Skin epidermis (tissue), 12 donors: Measurements from ENCODE around the gene ZNF865.

ENCODE experiments used
- H3K27ac ChIP-seq, 21 experiments: fragments of 200-600 bp; sonication (generic) in 11 of 21; one replicate each; pipeline ENCODE4 v1.5.0; 2020; ENCODE audit warnings: mild to moderate bottlenecking in 3 of 21, inconsistent platforms in 2 of 21, moderate library complexity in 2 of 21
- H3K4me3 ChIP-seq, 7 experiments: fragments of 200-600 bp; sonication (generic) in 2 of 7; one replicate each; pipeline ENCODE4 v1.5.0; 2020; ENCODE audit warnings: inconsistent platforms in 2 of 7, mild to moderate bottlenecking in 2 of 7, moderate library complexity in 1 of 7

ZNF865 gene

DNA sequence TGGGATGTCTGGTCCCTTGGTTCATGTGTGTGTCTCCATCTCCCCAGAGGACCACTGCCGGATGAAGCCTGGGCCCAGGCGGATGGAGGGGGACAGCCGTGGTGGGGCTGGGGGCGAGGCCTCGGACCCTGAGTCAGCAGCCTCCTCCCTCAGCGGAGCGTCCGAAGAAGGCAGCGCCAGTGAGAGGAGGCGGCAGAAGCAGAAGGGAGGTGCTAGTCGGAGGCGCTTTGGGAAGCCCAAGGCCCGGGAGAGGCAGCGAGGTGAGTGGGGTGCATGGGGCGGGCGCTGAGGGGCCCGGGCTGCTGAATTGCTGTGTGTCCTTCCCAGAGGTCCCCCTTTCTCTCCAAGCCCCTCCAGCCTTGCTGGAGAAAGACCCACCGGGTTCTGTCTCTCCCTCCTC, 45.8 kb downstream of the ZNF865 start:
- no peak overlapping the region for H3K4me3 ChIP-seq
- H3K27ac ChIP-seq: no peak overlapping the region

GRCh38 chr19:55652311-55653128, 47.1 kb downstream of the ZNF865 start:
- peak overlapping the region in 2 of 21 experiments; percentile 97 to 100 for H3K27ac ChIP-seq

DNA sequence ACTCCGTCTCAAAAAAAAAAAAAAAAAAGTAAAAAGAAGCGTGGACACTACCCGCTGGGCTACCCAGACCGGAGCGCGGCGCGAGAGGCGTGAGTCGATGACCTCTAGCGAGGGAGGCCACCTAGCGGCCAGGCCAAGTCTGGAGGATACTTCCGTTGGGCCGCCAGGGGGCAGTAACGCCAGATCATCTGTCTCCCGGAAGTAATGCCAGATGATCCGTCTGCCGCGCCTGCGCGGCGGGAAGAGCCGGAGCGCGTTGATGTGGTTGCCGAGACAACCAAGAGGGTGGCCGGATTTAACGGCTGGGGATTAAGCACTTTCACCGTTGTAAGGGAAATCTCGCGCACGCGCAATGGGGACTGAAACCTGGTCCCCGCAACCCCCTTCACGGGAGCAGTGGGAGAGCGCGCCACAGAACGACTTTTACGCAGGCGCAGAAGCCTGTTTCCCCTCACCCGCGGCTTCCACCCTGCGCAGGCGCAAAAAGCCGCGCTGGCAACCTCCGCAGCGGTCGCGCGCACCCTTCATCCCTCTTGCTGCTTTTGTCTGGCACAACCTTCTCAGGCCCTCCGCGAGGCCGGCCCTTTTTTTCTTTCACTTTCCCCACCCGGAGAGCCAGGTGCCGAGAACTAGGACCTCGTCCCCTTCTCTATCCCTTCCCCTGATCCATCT, 48.3 kb downstream of the ZNF865 start:
- Histone ChIP-seq H3K4me3 (peak overlapping the region; percentile 74 to 98 (median 93)), H3K27ac (peak overlapping the region; percentile 32 to 100 (median 99))

More at GRCh38 chr19:55652311-55653128, 47.1 kb downstream of the ZNF865 start:
- H3K4me3 ChIP-seq: peak overlapping the region in 1 of 7 experiments; percentile 93

- peak overlapping the region; percentile 74 to 98 (median 93) for H3K4me3 ChIP-seq
Measured at GRCh38 chr19:55654323-55654867, 48.9 kb downstream of the ZNF865 start.

GRCh38 chr19:55654868-55655647, 49.6 kb downstream of the ZNF865 start, which contains the start of gene U2AF2:
TSS of gene U2AF2 (plus strand) at chr19:55655035. CDS start at chr19:55655105, 70 bp downstream.
- Histone ChIP-seq H3K4me3 (peak within 1 kb of the TSS; percentile 74 to 98 (median 93)), H3K27ac (peak within 1 kb of the TSS; percentile 89 to 100 (median 99))

More at GRCh38 chr19:55654323-55654867, 48.9 kb downstream of the ZNF865 start:
- peak overlapping the region; percentile 32 to 100 (median 99) for H3K27ac ChIP-seq

DNA sequence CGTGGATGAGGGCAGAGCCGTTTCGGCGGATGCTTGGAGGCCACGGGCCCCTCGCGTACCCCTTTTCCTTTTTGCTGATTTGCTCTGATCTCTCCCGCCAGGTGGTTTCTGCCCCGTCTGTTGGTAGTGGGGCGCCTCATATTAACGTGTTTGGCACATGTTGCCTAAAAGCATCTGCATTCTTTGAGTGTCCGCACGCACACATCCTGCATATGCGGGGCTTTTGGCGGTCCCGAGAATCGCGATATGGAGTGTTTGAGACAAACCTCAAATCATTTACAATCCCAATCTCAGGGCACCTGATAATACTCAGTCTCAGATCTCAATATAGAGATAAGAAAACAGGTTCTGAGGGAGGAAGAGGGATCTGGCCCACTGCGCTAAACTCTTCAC, 50.2 kb downstream of the ZNF865 start:
- H3K27ac ChIP-seq: peak overlapping the region; percentile 89 to 100 (median 99)
- peak overlapping the region; percentile 74 to 98 (median 93) for H3K4me3 ChIP-seq

DNA sequence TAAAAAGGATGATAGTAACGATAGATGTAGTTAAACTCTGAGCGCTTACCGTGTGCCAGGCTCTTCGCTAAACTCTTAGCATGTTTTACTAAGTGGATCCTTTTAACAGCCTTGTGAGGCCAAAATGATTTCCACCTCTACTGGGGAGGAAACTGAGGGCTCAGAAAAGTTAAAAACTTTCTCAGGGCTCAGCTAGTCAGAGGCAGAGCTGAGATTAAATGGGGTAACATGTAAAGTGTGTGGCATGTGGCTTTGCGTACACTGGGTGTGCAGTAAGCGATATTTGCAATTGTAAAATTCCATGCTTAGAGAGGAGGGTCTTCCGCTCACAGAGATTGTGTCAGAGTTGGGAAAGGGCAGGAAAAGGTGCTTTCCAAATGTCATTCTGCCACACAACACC, 51.1 kb downstream of the ZNF865 start:
- Histone ChIP-seq H3K4me3 (peak overlapping the region; percentile 74 to 98 (median 93)), H3K27ac (peak overlapping the region in 9 of 21 experiments; percentile 38 to 100 (median 98))

DNA sequence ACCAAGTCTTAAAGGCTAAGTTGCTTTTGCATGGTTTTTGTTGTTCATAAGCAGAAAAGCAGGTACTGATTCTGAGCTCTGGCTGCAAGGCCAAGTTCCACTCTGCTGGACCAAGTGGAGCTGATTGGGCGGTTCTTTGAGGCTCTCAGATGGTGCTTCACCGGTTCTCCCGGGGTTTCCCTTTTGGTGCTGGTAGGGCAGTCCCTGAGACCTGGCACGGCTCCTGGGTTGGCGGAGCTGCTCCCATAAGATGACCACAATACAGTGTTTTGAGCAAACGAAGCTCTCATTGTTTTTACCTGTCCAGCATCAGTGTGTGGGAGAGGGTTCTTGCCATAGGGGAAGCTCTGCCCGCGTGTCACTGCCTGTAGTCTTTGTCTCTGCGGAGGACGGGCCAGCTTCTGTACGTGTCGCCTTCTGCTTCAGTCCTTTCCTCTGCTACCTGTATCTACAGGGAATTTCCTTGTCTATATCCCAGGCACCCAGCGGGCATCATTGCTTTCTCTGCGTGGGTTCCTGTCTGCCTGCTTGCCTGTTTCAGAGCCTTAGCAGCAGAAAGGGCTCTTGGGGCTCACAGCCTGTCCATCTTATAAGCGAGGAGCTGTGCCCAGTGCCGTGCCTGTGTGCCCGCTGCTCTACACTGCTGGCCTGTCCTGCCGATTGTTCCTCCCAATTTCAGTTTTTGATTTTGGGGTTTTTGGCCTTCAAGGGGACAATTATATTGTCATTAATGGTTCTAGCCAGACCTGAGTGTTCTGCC, 51.7 kb downstream of the ZNF865 start:
- Histone ChIP-seq H3K4me3 (peak overlapping the region in 6 of 7 experiments; percentile 8 to 98 (median 93)), H3K27ac (peak overlapping the region in 8 of 21 experiments; percentile 0 to 100 (median 71))

DNA sequence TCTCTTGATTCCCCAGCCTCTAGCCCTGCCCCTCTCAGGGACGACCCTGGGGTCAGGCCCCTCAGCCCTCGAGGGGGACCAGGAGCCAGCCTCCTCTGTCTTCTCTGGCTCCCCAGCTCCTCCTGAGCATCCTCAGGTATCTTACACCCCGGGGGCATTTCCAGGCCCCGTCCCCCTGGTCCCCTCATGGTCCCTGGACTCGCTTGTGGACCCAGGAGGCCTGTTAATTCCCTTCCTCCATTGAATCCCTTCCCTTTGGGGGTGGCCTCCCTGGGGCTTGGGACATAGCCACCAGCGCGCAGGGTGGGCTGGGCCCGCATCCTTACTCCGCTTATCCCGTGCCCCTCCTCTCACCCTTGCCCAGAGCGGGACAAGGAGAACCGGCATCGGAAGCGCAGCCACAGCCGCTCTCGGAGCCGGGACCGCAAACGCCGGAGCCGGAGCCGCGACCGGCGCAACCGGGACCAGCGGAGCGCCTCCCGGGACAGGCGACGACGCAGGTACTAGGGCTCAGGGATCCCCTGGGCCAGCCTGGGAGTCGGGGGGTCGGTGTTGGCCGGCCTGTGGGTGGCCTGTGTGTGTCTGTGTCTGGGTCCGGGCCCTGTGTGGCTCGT, 53.5 kb downstream of the ZNF865 start:
- H3K27ac ChIP-seq: peak overlapping the region in 2 of 21 experiments; percentile 31 to 100
- H3K4me3 ChIP-seq: no peak overlapping the region

DNA sequence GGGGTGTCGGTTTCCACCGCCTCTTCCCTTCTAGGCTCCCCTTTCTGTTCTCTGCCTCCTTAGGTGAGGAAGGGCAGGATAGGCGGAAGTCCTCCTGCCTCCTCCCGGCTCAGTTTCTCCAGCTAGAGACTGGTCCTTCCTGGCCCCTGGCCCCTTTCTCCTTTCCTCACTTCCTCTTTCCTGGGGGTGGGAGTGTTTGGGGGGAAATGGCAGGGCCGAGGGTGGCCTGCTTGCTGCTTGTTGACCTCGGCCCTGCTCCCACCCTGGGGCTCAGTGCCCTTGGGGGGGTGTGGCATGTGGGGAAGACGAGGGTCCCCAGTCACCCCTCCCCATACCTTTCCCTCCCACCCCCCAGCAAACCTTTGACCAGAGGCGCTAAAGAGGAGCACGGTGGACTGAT, 54.4 kb downstream of the ZNF865 start:
- Histone ChIP-seq H3K27ac (peak overlapping the region in 1 of 21 experiments; percentile 100), H3K4me3 (no peak overlapping the region)

DNA sequence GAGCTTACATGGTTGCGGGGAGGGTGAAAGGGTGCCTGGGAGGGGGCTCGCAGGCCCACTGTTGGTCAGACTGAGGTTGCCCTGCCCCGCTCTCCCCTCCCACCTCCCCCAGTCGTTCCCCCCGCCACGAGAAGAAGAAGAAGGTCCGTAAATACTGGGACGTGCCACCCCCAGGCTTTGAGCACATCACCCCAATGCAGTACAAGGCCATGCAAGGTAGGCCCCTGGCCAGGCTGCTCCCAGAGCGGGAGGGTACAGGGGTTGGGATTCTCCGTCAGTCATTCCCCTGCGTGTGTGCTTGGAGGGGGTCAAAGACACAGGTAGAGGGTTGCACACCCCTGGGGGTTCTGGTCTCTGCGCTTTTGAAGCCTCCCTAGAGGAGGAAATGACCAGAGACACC, 55.0 kb downstream of the ZNF865 start:
- H3K4me3 ChIP-seq: no peak overlapping the region
- H3K27ac ChIP-seq: no peak overlapping the region

DNA sequence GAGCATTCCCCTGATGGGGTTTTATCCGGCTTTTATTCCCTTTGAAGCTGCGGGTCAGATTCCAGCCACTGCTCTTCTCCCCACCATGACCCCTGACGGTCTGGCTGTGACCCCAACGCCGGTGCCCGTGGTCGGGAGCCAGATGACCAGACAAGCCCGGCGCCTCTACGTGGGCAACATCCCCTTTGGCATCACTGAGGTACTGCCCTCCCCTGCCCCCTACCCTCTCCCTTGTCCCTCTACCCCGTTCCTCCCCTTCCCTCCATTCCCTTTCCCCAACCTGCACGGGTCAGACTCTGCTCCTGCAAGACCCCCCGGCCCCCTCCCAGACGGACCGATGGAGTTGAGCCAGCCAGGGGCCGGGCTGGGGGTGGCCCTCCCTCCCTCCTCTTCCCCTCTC, 55.5 kb downstream of the ZNF865 start:
- Histone ChIP-seq H3K27ac (no peak overlapping the region), H3K4me3 (no peak overlapping the region)

DNA sequence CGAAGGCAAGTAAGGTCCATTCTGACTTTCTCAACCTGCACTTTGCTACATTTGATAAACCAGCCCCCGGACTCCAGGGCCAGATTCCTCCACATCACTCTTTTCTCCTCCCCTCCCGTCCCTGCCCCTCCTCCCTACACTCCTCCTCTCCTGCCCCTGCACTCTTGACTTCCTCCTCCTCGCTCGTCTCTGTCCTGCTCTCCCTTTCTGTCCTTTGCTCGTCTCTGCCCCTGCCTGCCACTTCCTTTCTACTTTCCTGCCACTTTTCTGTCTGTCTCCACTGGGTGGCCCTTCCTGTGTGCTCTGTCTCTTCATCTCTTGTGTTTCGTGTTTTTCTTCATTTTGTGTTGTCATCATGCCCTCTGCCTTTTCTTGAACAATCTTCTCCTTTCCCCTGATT, 56.4 kb downstream of the ZNF865 start:
- Histone ChIP-seq H3K27ac (no peak overlapping the region), H3K4me3 (no peak overlapping the region)

GRCh38 chr19:55663846-55664536, 58.5 kb downstream of the ZNF865 start:
- Histone ChIP-seq H3K27ac (no peak overlapping the region), H3K4me3 (no peak overlapping the region)

DNA sequence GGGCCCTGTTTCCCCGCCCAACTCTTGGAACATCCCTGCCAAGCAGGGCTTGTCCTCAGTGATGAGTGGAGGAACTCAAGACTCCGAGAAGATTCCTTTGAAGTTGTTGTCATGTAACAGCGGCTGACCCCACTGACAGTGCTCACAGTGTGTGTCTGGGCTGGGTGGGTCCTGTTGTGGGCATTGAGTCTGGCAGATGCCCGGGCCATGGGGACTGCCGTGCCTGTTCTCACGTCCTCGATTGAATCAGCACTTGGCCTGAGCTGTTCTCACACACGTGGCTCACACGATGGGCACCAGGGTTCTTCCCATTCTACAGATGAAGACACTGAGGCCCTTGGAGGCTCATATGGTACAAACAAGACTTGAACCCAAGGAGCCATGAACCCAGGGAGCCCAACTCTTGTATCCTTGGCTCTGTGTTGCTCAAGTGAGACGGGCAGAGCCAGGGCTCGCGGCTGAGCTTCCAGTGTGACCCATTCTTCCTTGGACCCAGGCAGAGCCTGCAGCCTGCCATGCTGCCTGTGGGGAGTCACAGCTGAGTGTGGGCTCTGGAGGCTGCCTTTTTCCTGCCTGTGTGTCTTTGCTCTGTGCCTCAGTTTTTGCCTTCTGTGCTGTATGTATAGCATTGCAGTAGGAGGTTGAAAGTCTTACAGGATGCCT, 61.0 kb downstream of the ZNF865 start:
- Histone ChIP-seq H3K4me3 (no peak overlapping the region), H3K27ac (no peak overlapping the region)
